Colonic mucosa (tissue), 4 donors: Measurements from ENCODE around the gene SEMA6A. TPM values are rescaled to one million over a fixed set of nuclear protein-coding genes. Genes with fewer than 3 reads are reported as not detected.
A peak's percentile ranks its signal among the peaks of the same experiment; 100 is the strongest.

Source experiments
- DNase-seq: peaks from one replicate; pipeline ENCODE4 v3.0.0-alpha.2; 2020
- H3K27ac ChIP-seq: fragments of 200-600 bp; one replicate; pipeline ENCODE4 v1.8.0; 2021
- H3K27me3 ChIP-seq: fragments of 200-600 bp; one replicate; pipeline ENCODE4 v1.8.0; 2021
- H3K36me3 ChIP-seq: fragments of 200-600 bp; one replicate; pipeline ENCODE4 v1.8.0; 2021
- H3K4me1 ChIP-seq: fragments of 200-600 bp; one replicate; pipeline ENCODE4 v1.8.0; 2021; ENCODE audit warnings: mild to moderate bottlenecking
- H3K4me3 ChIP-seq: fragments of 200-600 bp; one replicate; pipeline ENCODE4 v1.8.0; 2021
- H3K9ac ChIP-seq, 2 donors: one replicate each; pipeline ENCODE4 v1.7.0; 2013; ENCODE audit warnings: control low read depth in 2 of 2, low read depth in 2 of 2, low read length in 2 of 2
- H3K9me3 ChIP-seq: fragments of 200-600 bp; one replicate; pipeline ENCODE4 v1.8.0; 2021
- intact Hi-C: fragments of 100-400 bp; cut with DNase I; formaldehyde crosslinking; loops from one replicate; pipeline ENCODE4 v1.14.1; 2022
- total RNA-seq, 2 donors: library from RNA; stranded (reverse); fragmentation: NEBNext Ultra II Directional in 1 of 2; extraction: Animal tissue kit (Norgen Biotek cat#: 25700) in 1 of 2; gene quantifications; one replicate each; pipeline ENCODE4 v1.2.1, GENCODE V29; 2021
- TF ChIP-seq, protein P1 (sequence below): fragments of 200-600 bp; IDR thresholded peaks from one replicate; pipeline ENCODE4 v1.8.0; 2022; ENCODE audit warnings: antibody characterized with exemption, mild to moderate bottlenecking
- donor health status: healthy.
- donor health status: DM: no; HTN: no; CAD: no.
- donor health status: DM: no; HTN: no; CAD: no.

The SEMA6A gene, protein sequence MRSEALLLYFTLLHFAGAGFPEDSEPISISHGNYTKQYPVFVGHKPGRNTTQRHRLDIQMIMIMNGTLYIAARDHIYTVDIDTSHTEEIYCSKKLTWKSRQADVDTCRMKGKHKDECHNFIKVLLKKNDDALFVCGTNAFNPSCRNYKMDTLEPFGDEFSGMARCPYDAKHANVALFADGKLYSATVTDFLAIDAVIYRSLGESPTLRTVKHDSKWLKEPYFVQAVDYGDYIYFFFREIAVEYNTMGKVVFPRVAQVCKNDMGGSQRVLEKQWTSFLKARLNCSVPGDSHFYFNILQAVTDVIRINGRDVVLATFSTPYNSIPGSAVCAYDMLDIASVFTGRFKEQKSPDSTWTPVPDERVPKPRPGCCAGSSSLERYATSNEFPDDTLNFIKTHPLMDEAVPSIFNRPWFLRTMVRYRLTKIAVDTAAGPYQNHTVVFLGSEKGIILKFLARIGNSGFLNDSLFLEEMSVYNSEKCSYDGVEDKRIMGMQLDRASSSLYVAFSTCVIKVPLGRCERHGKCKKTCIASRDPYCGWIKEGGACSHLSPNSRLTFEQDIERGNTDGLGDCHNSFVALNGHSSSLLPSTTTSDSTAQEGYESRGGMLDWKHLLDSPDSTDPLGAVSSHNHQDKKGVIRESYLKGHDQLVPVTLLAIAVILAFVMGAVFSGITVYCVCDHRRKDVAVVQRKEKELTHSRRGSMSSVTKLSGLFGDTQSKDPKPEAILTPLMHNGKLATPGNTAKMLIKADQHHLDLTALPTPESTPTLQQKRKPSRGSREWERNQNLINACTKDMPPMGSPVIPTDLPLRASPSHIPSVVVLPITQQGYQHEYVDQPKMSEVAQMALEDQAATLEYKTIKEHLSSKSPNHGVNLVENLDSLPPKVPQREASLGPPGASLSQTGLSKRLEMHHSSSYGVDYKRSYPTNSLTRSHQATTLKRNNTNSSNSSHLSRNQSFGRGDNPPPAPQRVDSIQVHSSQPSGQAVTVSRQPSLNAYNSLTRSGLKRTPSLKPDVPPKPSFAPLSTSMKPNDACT
- 10 to 100 TPM; 66.7 to 89.9 TPM for total RNA-seq

DNA sequence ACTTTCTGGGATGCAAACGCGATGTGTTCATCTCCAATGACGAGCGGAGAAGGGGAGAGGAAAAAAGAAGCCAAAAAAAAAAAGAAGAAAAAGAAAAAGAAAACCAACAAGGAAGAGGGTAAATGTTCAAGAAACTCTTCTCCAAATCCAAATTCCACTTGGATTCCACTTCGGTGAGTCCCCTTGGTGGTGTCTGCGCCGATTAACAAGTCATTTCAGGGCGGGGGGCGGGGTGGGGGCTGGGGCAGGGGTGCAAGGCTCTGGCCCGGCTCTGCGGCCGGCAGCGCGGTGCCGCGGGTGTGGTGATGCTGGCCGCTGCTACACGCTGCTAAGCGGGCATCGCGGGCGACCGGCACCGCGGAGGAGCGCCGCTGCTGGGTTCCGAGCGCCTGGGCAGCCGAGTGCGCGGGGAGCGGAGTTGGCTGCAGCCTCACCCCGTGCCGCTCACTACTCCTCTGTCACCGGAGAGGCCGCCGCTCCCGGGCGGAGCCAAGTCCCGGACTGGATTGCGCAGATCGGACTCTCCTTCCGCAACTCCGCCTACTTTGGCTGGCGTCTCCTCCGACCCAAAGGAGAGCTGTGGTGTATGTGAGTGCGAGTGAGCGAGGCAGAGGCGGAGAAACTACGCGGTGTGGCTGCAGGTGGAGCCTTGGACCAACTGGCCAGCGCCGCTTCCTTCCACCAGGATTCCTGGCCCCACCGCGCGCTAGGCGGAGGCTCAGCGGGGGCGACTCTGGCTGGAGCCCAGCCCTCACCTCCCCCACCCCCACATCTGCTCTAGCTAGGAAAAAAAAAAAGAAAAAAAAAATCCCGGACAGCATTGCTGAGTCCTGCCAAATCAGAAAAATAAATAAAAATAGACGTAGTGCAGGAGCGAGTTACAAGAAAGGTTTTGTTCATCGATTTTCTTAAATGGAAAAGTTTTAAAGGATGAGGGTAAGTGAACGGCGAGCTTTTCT is at the start of gene SEMA6A:
SEMA6A (minus strand) TSS at position 457 of the 959 bp plus-strand sequence. CDS start 69,879 bp downstream, outside the sequence.
- no peaks in the 10 kb centered on the region for H3K36me3 ChIP-seq
- H3K4me1 ChIP-seq: no peaks in the 10 kb centered on the region
- peak within 1 kb of the TSS; percentile 88 to 98 for H3K9ac ChIP-seq
- peak within 1 kb of the TSS; percentile 82 for H3K27ac ChIP-seq
- intact Hi-C loops: loop anchor here (2.0 to 5.0 kb wide), 2 partner anchors 46 to 373 kb away; no protein-coding TSS in a partner anchor
- no peaks in the 10 kb centered on the region for H3K9me3 ChIP-seq
- DNase-seq: peak; percentile 97
- H3K4me3 ChIP-seq: peak within 1 kb of the TSS; percentile 76
- TF ChIP-seq, protein P1, sequence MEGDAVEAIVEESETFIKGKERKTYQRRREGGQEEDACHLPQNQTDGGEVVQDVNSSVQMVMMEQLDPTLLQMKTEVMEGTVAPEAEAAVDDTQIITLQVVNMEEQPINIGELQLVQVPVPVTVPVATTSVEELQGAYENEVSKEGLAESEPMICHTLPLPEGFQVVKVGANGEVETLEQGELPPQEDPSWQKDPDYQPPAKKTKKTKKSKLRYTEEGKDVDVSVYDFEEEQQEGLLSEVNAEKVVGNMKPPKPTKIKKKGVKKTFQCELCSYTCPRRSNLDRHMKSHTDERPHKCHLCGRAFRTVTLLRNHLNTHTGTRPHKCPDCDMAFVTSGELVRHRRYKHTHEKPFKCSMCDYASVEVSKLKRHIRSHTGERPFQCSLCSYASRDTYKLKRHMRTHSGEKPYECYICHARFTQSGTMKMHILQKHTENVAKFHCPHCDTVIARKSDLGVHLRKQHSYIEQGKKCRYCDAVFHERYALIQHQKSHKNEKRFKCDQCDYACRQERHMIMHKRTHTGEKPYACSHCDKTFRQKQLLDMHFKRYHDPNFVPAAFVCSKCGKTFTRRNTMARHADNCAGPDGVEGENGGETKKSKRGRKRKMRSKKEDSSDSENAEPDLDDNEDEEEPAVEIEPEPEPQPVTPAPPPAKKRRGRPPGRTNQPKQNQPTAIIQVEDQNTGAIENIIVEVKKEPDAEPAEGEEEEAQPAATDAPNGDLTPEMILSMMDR: no peak
- no peaks in the 10 kb centered on the region for H3K27me3 ChIP-seq

DNA sequence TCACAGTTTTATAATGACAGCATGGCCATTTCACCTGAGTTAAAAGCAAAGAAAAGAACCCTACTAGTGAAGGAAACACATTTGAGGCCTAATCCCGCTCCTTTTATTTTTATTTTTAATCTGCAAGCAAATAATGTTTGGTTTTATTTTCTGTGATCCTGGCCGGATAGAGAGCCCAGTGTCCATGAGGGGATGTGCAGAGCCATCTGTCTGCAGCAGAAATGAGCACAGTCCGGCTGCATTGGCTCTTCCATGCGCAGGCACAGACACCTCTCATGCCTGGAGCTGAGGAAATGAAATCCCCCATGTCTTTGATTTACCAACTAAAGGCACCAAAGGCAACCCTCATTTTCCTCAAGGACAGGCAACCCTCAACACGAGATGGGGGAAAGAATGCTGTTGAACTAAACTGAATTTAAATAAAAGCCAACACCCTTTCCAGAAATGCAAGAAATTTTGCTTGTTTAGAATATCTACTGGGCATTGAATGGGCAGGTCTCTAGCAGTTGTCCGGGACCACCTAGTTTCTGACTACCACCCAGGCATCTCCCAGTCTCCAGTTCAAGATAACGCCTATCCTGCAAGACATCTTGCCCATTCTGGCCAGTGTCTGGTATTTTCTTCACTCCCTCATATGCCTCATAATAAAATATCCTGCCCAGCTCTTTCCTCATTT is 47.9 kb upstream of the SEMA6A start:
- no peak overlapping the region for H3K27ac ChIP-seq
- no peak overlapping the region for H3K9ac ChIP-seq
- no peaks in the 10 kb centered on the region for H3K36me3 ChIP-seq
- intact Hi-C loops: no loop called here
- no peaks in the 10 kb centered on the region for H3K4me1 ChIP-seq
- no peak for DNase-seq
- H3K27me3 ChIP-seq: no peaks in the 10 kb centered on the region
- no peaks in the 10 kb centered on the region for H3K9me3 ChIP-seq
- H3K4me3 ChIP-seq: no peak overlapping the region
- TF ChIP-seq, protein P1: no peak

DNA sequence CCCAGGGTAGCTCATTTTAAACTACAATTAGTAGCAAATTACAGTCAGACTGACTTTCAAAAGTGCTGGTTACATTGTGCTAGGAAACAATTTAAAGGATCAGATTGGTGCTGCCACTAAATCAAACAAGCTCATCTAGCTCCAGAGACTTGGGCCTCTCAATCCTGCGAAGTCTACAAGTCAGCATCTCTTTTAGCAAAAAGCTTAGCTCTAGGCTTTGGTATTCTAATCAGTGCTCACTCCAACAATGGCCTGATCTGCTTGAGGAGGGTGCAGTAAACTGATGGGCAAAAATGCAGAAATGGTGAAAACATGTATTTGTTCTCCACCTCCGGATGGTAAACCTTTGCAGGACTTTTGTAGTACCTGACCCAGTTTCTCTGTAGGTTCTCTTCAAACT is 47.0 kb upstream of the SEMA6A start:
- no peak for DNase-seq
- TF ChIP-seq, protein P1: no peak
- Histone ChIP-seq H3K9ac (no peak overlapping the region), H3K27ac (no peak overlapping the region), H3K4me1 (no peaks in the 10 kb centered on the region), H3K27me3 (no peaks in the 10 kb centered on the region), H3K9me3 (no peaks in the 10 kb centered on the region), H3K36me3 (no peaks in the 10 kb centered on the region), H3K4me3 (no peak overlapping the region)
- intact Hi-C loops: no loop called here

DNA sequence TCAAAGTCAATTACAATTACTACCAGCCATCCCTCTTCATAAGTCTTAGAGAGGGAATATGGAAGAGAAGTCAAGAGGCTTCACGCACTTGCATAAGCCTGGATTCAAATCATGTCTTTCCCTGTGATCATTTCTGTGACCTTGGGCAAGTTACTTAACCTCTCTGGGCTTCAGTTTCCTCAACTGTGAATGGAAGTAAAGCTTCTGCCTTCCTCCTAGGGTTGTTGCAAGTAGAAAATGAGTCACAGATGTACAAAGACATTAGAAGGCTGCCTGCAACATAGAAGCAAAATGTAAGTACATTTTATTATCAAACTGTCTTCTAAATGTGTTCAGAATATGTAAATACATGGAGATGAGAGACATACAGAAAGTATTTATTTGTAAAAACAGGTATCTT is 42.3 kb upstream of the SEMA6A start:
- intact Hi-C loops: no loop called here
- no peak for DNase-seq

More for the DNA sequence above, 42.3 kb upstream of the SEMA6A start:
- no peaks in the 10 kb centered on the region for H3K27me3 ChIP-seq
- H3K9ac ChIP-seq: no peak overlapping the region
- TF ChIP-seq, protein P1: no peak
- no peak overlapping the region for H3K27ac ChIP-seq
- H3K4me3 ChIP-seq: no peak overlapping the region
- no peaks in the 10 kb centered on the region for H3K9me3 ChIP-seq
- H3K36me3 ChIP-seq: no peaks in the 10 kb centered on the region
- H3K4me1 ChIP-seq: no peaks in the 10 kb centered on the region
